Embryonic facial prominence (tissue), 1 donor: ENCODE measurements around the gene EDAR.
A peak's percentile ranks its signal among the peaks of the same experiment; 100 is the strongest.

Experiments used
- DNase-seq: peaks from one replicate; pipeline ENCODE4 v3.0.0-alpha.2; 2016; ENCODE audit errors: extremely low spot score

EDAR gene

GRCh38 chr2:108988796-108989713 lies at the start of gene EDAR:
EDAR (minus strand) TSS chr2:108989220; CDS start chr2:108931014, 58,206 bp downstream.
- no peak for DNase-seq

GRCh38 chr2:109033171-109033570 lies 44.2 kb upstream of the EDAR start:
- DNase-seq: no peak

- no peak for DNase-seq
Observed at GRCh38 chr2:109032229-109032820, 43.3 kb upstream of the EDAR start.

- no peak for DNase-seq
Observed at GRCh38 chr2:109031476-109032228, 42.6 kb upstream of the EDAR start.

- DNase-seq: no peak
Observed at GRCh38 chr2:109030870-109031475, 42.0 kb upstream of the EDAR start.

GRCh38 chr2:109029490-109030201 lies 40.6 kb upstream of the EDAR start:
- DNase-seq: no peak

- DNase-seq: no peak
Observed at GRCh38 chr2:109028738-109029489, 39.9 kb upstream of the EDAR start.

GRCh38 chr2:109028277-109028676 lies 39.3 kb upstream of the EDAR start:
- no peak for DNase-seq

- DNase-seq: no peak
Observed at GRCh38 chr2:109027702-109028101, 38.7 kb upstream of the EDAR start.

- DNase-seq: no peak
Observed at GRCh38 chr2:109024477-109024876, 35.5 kb upstream of the EDAR start.

GRCh38 chr2:109021895-109022300 lies 32.9 kb upstream of the EDAR start:
- DNase-seq: no peak

- DNase-seq: no peak
Observed at GRCh38 chr2:109020217-109020637, 31.2 kb upstream of the EDAR start.

- DNase-seq: no peak
Observed at GRCh38 chr2:109018452-109018851, 29.4 kb upstream of the EDAR start.

- no peak for DNase-seq
Observed at GRCh38 chr2:109017017-109017416, 28.0 kb upstream of the EDAR start.

GRCh38 chr2:109016376-109016775 lies 27.4 kb upstream of the EDAR start:
- no peak for DNase-seq

- DNase-seq: no peak
Observed at GRCh38 chr2:109014476-109014875, 25.5 kb upstream of the EDAR start.

GRCh38 chr2:109013051-109013450 lies 24.0 kb upstream of the EDAR start:
- no peak for DNase-seq

- no peak for DNase-seq
Observed at GRCh38 chr2:109009920-109010610, 21.0 kb upstream of the EDAR start.

- DNase-seq: no peak
Observed at GRCh38 chr2:109006971-109007370, 18.0 kb upstream of the EDAR start.

GRCh38 chr2:109005686-109006204 lies 16.7 kb upstream of the EDAR start:
- DNase-seq: peak; percentile 42
